Inflammatory macrophage treated with lipopolysaccharide for 4 hours (primary cell): ENCODE data around the gene PTOV1.

ENCODE experiments used
- DNase-seq: peaks from one replicate; pipeline ENCODE4 v3.0.0-alpha.2; 2020

Gene PTOV1

GRCh38 chr19:49877020-49877878 is 26.3 kb downstream of the PTOV1 start, which contains the start of the genes AKT1S1 and TBC1D17:
Gene AKT1S1 (minus strand): TSS chr19:49877355. CDS start chr19:49873295, 4,060 bp downstream.
Gene TBC1D17 (plus strand): TSS chr19:49877702. CDS start chr19:49877724, 22 bp downstream.
- peak; percentile 100 for DNase-seq

- DNase-seq = peak; percentile 98
Measured at GRCh38 chr19:49877879-49878743, 27.2 kb downstream of the PTOV1 start.

- DNase-seq = no peak
Measured at GRCh38 chr19:49878744-49879070, 27.7 kb downstream of the PTOV1 start.

- peak; percentile 65 for DNase-seq
Measured at GRCh38 chr19:49879243-49879963, 28.4 kb downstream of the PTOV1 start.

GRCh38 chr19:49880162-49880869 is 29.4 kb downstream of the PTOV1 start:
- no peak for DNase-seq

- no peak for DNase-seq
Measured at GRCh38 chr19:49881186-49881585, 30.2 kb downstream of the PTOV1 start.

- DNase-seq = no peak
Measured at GRCh38 chr19:49881672-49882394, 30.9 kb downstream of the PTOV1 start.

GRCh38 chr19:49882643-49883042 is 31.7 kb downstream of the PTOV1 start:
- DNase-seq = no peak

GRCh38 chr19:49883094-49883493 is 32.1 kb downstream of the PTOV1 start:
- no peak for DNase-seq

- DNase-seq = no peak
Measured at GRCh38 chr19:49884109-49884508, 33.1 kb downstream of the PTOV1 start.

- DNase-seq = no peak
Measured at GRCh38 chr19:49884760-49885159, 33.8 kb downstream of the PTOV1 start.

- DNase-seq = no peak
Measured at GRCh38 chr19:49887037-49887664, 36.2 kb downstream of the PTOV1 start.

GRCh38 chr19:49887665-49888509 is 36.9 kb downstream of the PTOV1 start:
- no peak for DNase-seq

- DNase-seq = no peak
Measured at GRCh38 chr19:49888510-49888824, 37.5 kb downstream of the PTOV1 start.

- no peak for DNase-seq
Measured at GRCh38 chr19:49889038-49889686, 38.2 kb downstream of the PTOV1 start.

GRCh38 chr19:49889687-49890348 is 38.9 kb downstream of the PTOV1 start:
- DNase-seq = peak; percentile 76

- DNase-seq = no peak
Measured at GRCh38 chr19:49890349-49891311, 39.7 kb downstream of the PTOV1 start.

GRCh38 chr19:49891393-49891792 is 40.4 kb downstream of the PTOV1 start:
- DNase-seq = no peak
